Left lung (tissue), 10 donors: ENCODE measurements around the gene RPS25. TPM values are rescaled to one million over a fixed set of nuclear protein-coding genes. Genes with fewer than 3 reads are reported as not detected.

Experiments used
- ATAC-seq: fragments of 200-7000 bp; cut with Tn5 transposase; one replicate; pipeline ENCODE4 v1.9.1; 2020; ENCODE audit warnings: moderate library complexity
- DNase-seq, 4 donors: peaks; one replicate each; pipeline ENCODE4 v3.0.0-alpha.2; 2013 to 2020
- H3K27ac ChIP-seq, 2 donors: fragments of 200-600 bp; sonication (generic) in 1 of 2; one replicate each; pipeline versions ENCODE4 v1.5.0 to v1.8.0; 2020 to 2021
- H3K27me3 ChIP-seq, 2 donors: fragments of 200-600 bp; sonication (generic) in 1 of 2; one replicate each; pipeline versions ENCODE4 v1.5.0 to v1.8.0; 2020 to 2021
- H3K36me3 ChIP-seq, 2 donors: fragments of 200-600 bp; sonication (generic) in 1 of 2; one replicate each; pipeline versions ENCODE4 v1.5.0 to v1.8.0; 2020 to 2021
- H3K4me1 ChIP-seq, 2 donors: fragments of 200-600 bp; one replicate each; pipeline ENCODE4 v1.8.0; 2021
- H3K4me3 ChIP-seq, 2 donors: fragments of 200-600 bp; sonication (generic) in 1 of 2; one replicate each; pipeline versions ENCODE4 v1.5.0 to v1.8.0; 2020 to 2021; ENCODE audit warnings: mild to moderate bottlenecking in 1 of 2
- H3K9me3 ChIP-seq, 2 donors: fragments of 200-600 bp; sonication (generic) in 1 of 2; one replicate each; pipeline versions ENCODE4 v1.5.0 to v1.8.0; 2020 to 2021
- CTCF ChIP-seq, 2 donors: fragments of 200-600 bp; sonication (generic) in 1 of 2; IDR thresholded peaks; one replicate each; pipeline versions ENCODE4 v1.5.0 to v1.8.0; 2021; ENCODE audit warnings: antibody characterized with exemption in 2 of 2
- intact Hi-C, 2 donors: fragments of 100-400 bp; cut with DNase I; formaldehyde crosslinking; loops; one replicate each; pipeline versions ENCODE4 v1.11.2 to v1.14.2; 2022
- polyA plus RNA-seq, 6 donors: library from polyadenylated mRNA; unstranded; fragments of 120-200 nt; gene quantifications; one replicate each; pipeline ENCODE4 v1.2.1, GENCODE V29; 2013; ENCODE audit not compliant: insufficient read length in 6 of 6
- total RNA-seq, 2 donors: library from RNA; stranded (reverse); fragmentation: NEBNext Ultra II Directional; extraction: Animal tissue kit (Norgen Biotek cat#: 25700); gene quantifications; one replicate each; pipeline ENCODE4 v1.2.1, GENCODE V29; 2021
- donor health status: DM: no; HTN: yes; CAD: no.
- donor health status: DM: no; HTN: no; CAD: no.

RPS25 gene
- total and polyA plus RNA-seq, 8 donors, result 786 to 1,738 (median 1,525) TPM

GRCh38 chr11:119012629-119013170, 5.4 kb downstream of the RPS25 start:
- DNase-seq, result no peak
- no peak overlapping the region for H3K4me3 ChIP-seq
- H3K9me3 ChIP-seq, result no peaks in the 10 kb centered on the region
- no peak for ATAC-seq
- peaks cover 4 to 93% of the 10 kb centered on the region in 2 donors for H3K36me3 ChIP-seq
- intact Hi-C loops, result no loop called here
- no peak overlapping the region for H3K27ac ChIP-seq
- no peak for TF ChIP-seq CTCF (IDR thresholded peaks at IDR 0.05)
- H3K4me1 ChIP-seq, result peaks cover 10 to 21% of the 10 kb centered on the region in 2 donors
- no peaks in the 10 kb centered on the region for H3K27me3 ChIP-seq

- Histone ChIP-seq H3K4me3 (no peak overlapping the region), H3K9me3 (no peaks in the 10 kb centered on the region), H3K27me3 (no peaks in the 10 kb centered on the region), H3K27ac (no peak overlapping the region), H3K36me3 (peaks cover 4 to 98% of the 10 kb centered on the region in 2 donors), H3K4me1 (peaks cover under 1 to 12% of the 10 kb centered on the region in 2 donors)
- intact Hi-C loops, result no loop called here
- no peak for TF ChIP-seq CTCF (IDR thresholded peaks at IDR 0.05)
- ATAC-seq (no peak), DNase-seq (no peak)
These were observed 6.6 kb downstream of the RPS25 start for GRCh38 chr11:119011476-119012053.

- H3K36me3 ChIP-seq, result peaks cover 0 to 97% of the 10 kb centered on the region in 2 donors
- no peak for TF ChIP-seq CTCF (IDR thresholded peaks at IDR 0.05)
- no peak for ATAC-seq
These were observed 11.5 kb downstream of the RPS25 start for GRCh38 chr11:119006656-119007055.

GRCh38 chr11:119000906-119001305, 17.2 kb downstream of the RPS25 start:
- TF ChIP-seq CTCF (IDR thresholded peaks at IDR 0.05), result no peak
- Histone ChIP-seq H3K27ac (no peak overlapping the region), H3K4me3 (no peak overlapping the region), H3K27me3 (no peaks in the 10 kb centered on the region), H3K9me3 (no peaks in the 10 kb centered on the region), H3K36me3 (peaks cover 0 to 63% of the 10 kb centered on the region in 2 donors), H3K4me1 (peaks cover 4 to 38% of the 10 kb centered on the region in 2 donors)
- DNase-seq (no peak), ATAC-seq (no peak)
- intact Hi-C loops, result no loop called here

More at GRCh38 chr11:119006656-119007055, 11.5 kb downstream of the RPS25 start:
- Histone ChIP-seq H3K27ac (no peak overlapping the region), H3K4me3 (no peak overlapping the region), H3K4me1 (no peaks in the 10 kb centered on the region), H3K9me3 (no peaks in the 10 kb centered on the region), H3K27me3 (no peaks in the 10 kb centered on the region)
- DNase-seq, result no peak
- intact Hi-C loops, result no loop called here

GRCh38 chr11:118998822-118999221, 19.3 kb downstream of the RPS25 start:
- H3K4me1 ChIP-seq, result peaks cover 4 to 38% of the 10 kb centered on the region in 2 donors
- peak overlapping the region; percentile 63 to 80 for H3K27ac ChIP-seq
- DNase-seq, result peak in 1 of 4 donors; percentile 41
- H3K27me3 ChIP-seq, result no peaks in the 10 kb centered on the region
- peak overlapping the region; percentile 87 to 98 for H3K4me3 ChIP-seq
- peaks cover 0 to 45% of the 10 kb centered on the region in 2 donors for H3K36me3 ChIP-seq
- peak; percentile 63 for ATAC-seq
- intact Hi-C loops, result no loop called here
- TF ChIP-seq CTCF (IDR thresholded peaks at IDR 0.05), result no peak
- H3K9me3 ChIP-seq, result no peaks in the 10 kb centered on the region
